Measurements from ENCODE around the gene RNF111. TPM values are rescaled to one million over a fixed set of nuclear protein-coding genes. Genes with fewer than 3 reads are reported as not detected.

The RNF111 gene
- total and polyA plus RNA-seq, 2 donors from 2014 or later: 8.7 to 33.0 TPM

- TF ChIP-seq CTCF (IDR thresholded peaks at IDR 0.05; ENCODE audit: borderline replicate concordance, extremely low read depth, insufficient read depth): no peak
- H3K27me3 ChIP-seq (ENCODE audit: control insufficient read depth, insufficient read depth, low read length): no peaks in the 10 kb centered on the region
- no peak for DNase-seq
- intact Hi-C loops (cut with DNase I): no loop called here
- no peak overlapping the region for H3K4me3 ChIP-seq (ENCODE audit: low read length in 3 of 3)
- H3K36me3 ChIP-seq (ENCODE audit: control insufficient read depth in 2 of 3, insufficient read depth in 3 of 3, low read length in 3 of 3): peaks cover 3 to 8% (median 7%) of the 10 kb centered on the region in 3 donors
- no peak overlapping the region for H3K27ac ChIP-seq (ENCODE audit: low read depth in 2 of 2, low read length in 2 of 2)
- H3K9ac ChIP-seq (ENCODE audit: low read length in 3 of 3): no peak overlapping the region
- no peak for FAIRE-seq
- no peaks in the 10 kb centered on the region for H3K4me1 ChIP-seq (ENCODE audit: control insufficient read depth in 2 of 3, insufficient read depth in 2 of 3, low read depth in 1 of 3, low read length in 3 of 3)
- peaks cover 0 to 3% (median 0%) of the 10 kb centered on the region in 3 donors for H3K9me3 ChIP-seq (ENCODE audit: control insufficient read depth in 2 of 3, insufficient read depth in 1 of 3, low read length in 3 of 3)
Measured at GRCh38 chr15:59131969-59132562, 144.6 kb downstream of the RNF111 start.

- DNase-seq: no peak
- Histone ChIP-seq H3K36me3 (ENCODE audit: control insufficient read depth in 2 of 3, insufficient read depth in 3 of 3, low read length in 3 of 3) (peaks cover 5 to 12% (median 8%) of the 10 kb centered on the region in 3 donors), H3K9me3 (ENCODE audit: control insufficient read depth in 2 of 3, insufficient read depth in 1 of 3, low read length in 3 of 3) (peaks cover 0 to 3% (median 0%) of the 10 kb centered on the region in 3 donors), H3K4me1 (ENCODE audit: control insufficient read depth in 2 of 3, insufficient read depth in 2 of 3, low read depth in 1 of 3, low read length in 3 of 3) (no peaks in the 10 kb centered on the region), H3K4me3 (ENCODE audit: low read length in 3 of 3) (no peak overlapping the region), H3K27ac (ENCODE audit: low read depth in 2 of 2, low read length in 2 of 2) (no peak overlapping the region), H3K27me3 (ENCODE audit: control insufficient read depth, insufficient read depth, low read length) (no peaks in the 10 kb centered on the region), H3K9ac (ENCODE audit: low read length in 3 of 3) (no peak overlapping the region)
- no peak for TF ChIP-seq CTCF (IDR thresholded peaks at IDR 0.05; ENCODE audit: borderline replicate concordance, extremely low read depth, insufficient read depth)
- FAIRE-seq: no peak
- intact Hi-C loops (cut with DNase I): no loop called here
Measured at GRCh38 chr15:59133929-59134427, 146.5 kb downstream of the RNF111 start.

GRCh38 chr15:59137566-59137965 lies 150.1 kb downstream of the RNF111 start:
- no peaks in the 10 kb centered on the region for H3K27me3 ChIP-seq (ENCODE audit: control insufficient read depth, insufficient read depth, low read length)
- peaks cover 7 to 12% (median 8%) of the 10 kb centered on the region in 3 donors for H3K36me3 ChIP-seq (ENCODE audit: control insufficient read depth in 2 of 3, insufficient read depth in 3 of 3, low read length in 3 of 3)
- H3K4me1 ChIP-seq (ENCODE audit: control insufficient read depth in 2 of 3, insufficient read depth in 2 of 3, low read depth in 1 of 3, low read length in 3 of 3): peaks cover 0 to 3% (median 2%) of the 10 kb centered on the region in 3 donors
- H3K4me3 ChIP-seq (ENCODE audit: low read length in 3 of 3): no peak overlapping the region
- no peaks in the 10 kb centered on the region for H3K9me3 ChIP-seq (ENCODE audit: control insufficient read depth in 2 of 3, insufficient read depth in 1 of 3, low read length in 3 of 3)
- no peak for TF ChIP-seq CTCF (IDR thresholded peaks at IDR 0.05; ENCODE audit: borderline replicate concordance, extremely low read depth, insufficient read depth)
- FAIRE-seq (no peak), DNase-seq (no peak)
- no peak overlapping the region for H3K9ac ChIP-seq (ENCODE audit: low read length in 3 of 3)
- intact Hi-C loops (cut with DNase I): no loop called here
- no peak overlapping the region for H3K27ac ChIP-seq (ENCODE audit: low read depth in 2 of 2, low read length in 2 of 2)
